ENCODE results near the gene LDB1.
A peak's percentile ranks its signal among the peaks of the same experiment; 100 is the strongest.

The LDB1 gene

GRCh38 chr10:102120142-102120990, at the start of gene LDB1:
Gene LDB1 (minus strand): TSS chr10:102120368. CDS start chr10:102120110, 258 bp downstream.
- DNase-seq (ENCODE audit: low spot score): peak; percentile 74

GRCh38 chr10:102167861-102168260, 47.7 kb upstream of the LDB1 start:
- DNase-seq (ENCODE audit: low spot score): no peak

GRCh38 chr10:102163342-102163989, 43.3 kb upstream of the LDB1 start:
- no peak for DNase-seq (ENCODE audit: low spot score)

- DNase-seq (ENCODE audit: low spot score): no peak
Measured at GRCh38 chr10:102159831-102160230, 39.7 kb upstream of the LDB1 start.

GRCh38 chr10:102159051-102159597, 39.0 kb upstream of the LDB1 start:
- no peak for DNase-seq (ENCODE audit: low spot score)

GRCh38 chr10:102157224-102157623, 37.1 kb upstream of the LDB1 start:
- DNase-seq (ENCODE audit: low spot score): no peak

- DNase-seq (ENCODE audit: low spot score): no peak
Measured at GRCh38 chr10:102154466-102155116, 34.4 kb upstream of the LDB1 start.

- DNase-seq (ENCODE audit: low spot score): no peak
Measured at GRCh38 chr10:102153093-102153620, 33.0 kb upstream of the LDB1 start.

GRCh38 chr10:102152545-102152890, 32.4 kb upstream of the LDB1 start:
- DNase-seq (ENCODE audit: low spot score): no peak

GRCh38 chr10:102151774-102152544, 31.8 kb upstream of the LDB1 start, which contains the start of gene NOLC1:
Gene NOLC1 (plus strand): TSS chr10:102152389. CDS start chr10:102152411, 22 bp downstream.
- DNase-seq (ENCODE audit: low spot score): peak; percentile 95

GRCh38 chr10:102150970-102151773, 31.0 kb upstream of the LDB1 start:
- no peak for DNase-seq (ENCODE audit: low spot score)

- no peak for DNase-seq (ENCODE audit: low spot score)
Measured at GRCh38 chr10:102148275-102148674, 28.1 kb upstream of the LDB1 start.

GRCh38 chr10:102147561-102147960, 27.4 kb upstream of the LDB1 start:
- no peak for DNase-seq (ENCODE audit: low spot score)

- no peak for DNase-seq (ENCODE audit: low spot score)
Measured at GRCh38 chr10:102146971-102147428, 26.8 kb upstream of the LDB1 start.

- DNase-seq (ENCODE audit: low spot score): no peak
Measured at GRCh38 chr10:102141583-102142107, 21.5 kb upstream of the LDB1 start.

GRCh38 chr10:102140913-102141540, 20.9 kb upstream of the LDB1 start:
- DNase-seq (ENCODE audit: low spot score): no peak

- DNase-seq (ENCODE audit: low spot score): no peak
Measured at GRCh38 chr10:102140218-102140617, 20.1 kb upstream of the LDB1 start.

- no peak for DNase-seq (ENCODE audit: low spot score)
Measured at GRCh38 chr10:102139281-102140110, 19.3 kb upstream of the LDB1 start.

GRCh38 chr10:102135956-102136526, 15.9 kb upstream of the LDB1 start:
- no peak for DNase-seq (ENCODE audit: low spot score)
